ENCODE measurements around the gene MIPOL1. TPM values are rescaled to one million over a fixed set of nuclear protein-coding genes. Genes with fewer than 3 reads are reported as not detected.

MIPOL1 gene
- total RNA-seq, 3 donors from 2014 or later (not counting 1 experiment from before 2014, with no cell fraction given): not detected

DNA sequence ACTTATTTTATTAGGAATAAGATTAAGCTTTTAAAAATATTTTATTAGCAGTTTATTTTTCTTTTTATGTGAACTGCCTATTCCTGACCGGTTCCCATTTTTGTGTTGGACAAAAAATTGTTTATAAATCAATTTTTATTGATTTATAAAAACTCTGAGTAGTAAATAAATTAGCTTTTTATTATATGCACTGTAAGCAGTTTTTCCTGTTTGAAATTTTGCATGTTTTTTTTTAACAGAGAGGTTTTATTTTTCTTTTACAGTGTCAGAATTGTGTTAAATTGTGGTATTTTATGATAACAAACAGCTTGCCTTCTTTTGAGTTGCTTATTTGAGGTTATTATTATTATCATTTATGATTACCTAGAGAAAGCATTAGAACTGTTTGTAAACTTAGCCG, 329.3 kb downstream of the MIPOL1 start:
- H3K27ac Mint-ChIP-seq: no peak overlapping the region
- WGBS (ENCODE audit: insufficient coverage): no CpG with 5 or more reads among the region's 2 CpGs

DNA sequence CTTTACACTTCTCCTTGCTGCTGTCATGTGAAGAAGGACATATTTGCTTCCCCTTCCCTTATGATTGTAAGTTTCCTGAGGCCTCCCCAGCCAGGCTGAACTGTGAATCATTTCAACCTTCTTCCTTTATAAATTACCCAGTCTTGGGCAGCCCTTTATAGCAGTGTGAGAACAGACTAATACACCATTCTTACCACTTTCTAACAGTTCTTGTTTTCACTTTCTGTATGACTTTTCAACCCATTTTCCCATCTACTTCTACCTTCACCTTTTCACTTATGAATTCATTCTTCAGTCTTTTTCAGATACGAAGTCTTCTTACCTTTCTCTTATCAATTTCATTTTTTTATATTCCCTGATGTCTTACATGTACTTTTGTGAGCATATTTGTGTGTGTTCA, 342.3 kb downstream of the MIPOL1 start:
- H3K9me3 Mint-ChIP-seq: peaks cover 3% of the 10 kb centered on the region in 2 donors
- no peaks in the 10 kb centered on the region for H3K4me1 Mint-ChIP-seq
- intact Hi-C loops (cut with micrococcal nuclease): no loop called here

More for the DNA sequence above, 329.3 kb downstream of the MIPOL1 start:
- no peak for DNase-seq
- Histone ChIP-seq H3K27me3 (ENCODE audit: control insufficient read depth, insufficient read depth, low read length) (no peaks in the 10 kb centered on the region), H3K36me3 (ENCODE audit: control insufficient read depth, insufficient read depth, low read length) (no peaks in the 10 kb centered on the region), H3K4me3 (ENCODE audit: low read length) (no peak overlapping the region), H3K27ac (ENCODE audit: low read length) (no peak overlapping the region), H3K4me1 (ENCODE audit: control insufficient read depth, insufficient read depth, low read length) (no peaks in the 10 kb centered on the region), H3K9me3 (ENCODE audit: control insufficient read depth, insufficient read depth, low read length) (no peaks in the 10 kb centered on the region)
- Mint-ChIP-seq H3K36me3 (no peaks in the 10 kb centered on the region), H3K27me3 (ENCODE audit: low read depth in 2 of 2) (no peaks in the 10 kb centered on the region), H3K9me3 (peaks cover 6 to 9% of the 10 kb centered on the region in 2 donors), H3K4me3 (no peak overlapping the region), H3K4me1 (no peaks in the 10 kb centered on the region)
- no peak for ATAC-seq
- intact Hi-C loops (cut with micrococcal nuclease): no loop called here
- TF ChIP-seq, protein P1, sequence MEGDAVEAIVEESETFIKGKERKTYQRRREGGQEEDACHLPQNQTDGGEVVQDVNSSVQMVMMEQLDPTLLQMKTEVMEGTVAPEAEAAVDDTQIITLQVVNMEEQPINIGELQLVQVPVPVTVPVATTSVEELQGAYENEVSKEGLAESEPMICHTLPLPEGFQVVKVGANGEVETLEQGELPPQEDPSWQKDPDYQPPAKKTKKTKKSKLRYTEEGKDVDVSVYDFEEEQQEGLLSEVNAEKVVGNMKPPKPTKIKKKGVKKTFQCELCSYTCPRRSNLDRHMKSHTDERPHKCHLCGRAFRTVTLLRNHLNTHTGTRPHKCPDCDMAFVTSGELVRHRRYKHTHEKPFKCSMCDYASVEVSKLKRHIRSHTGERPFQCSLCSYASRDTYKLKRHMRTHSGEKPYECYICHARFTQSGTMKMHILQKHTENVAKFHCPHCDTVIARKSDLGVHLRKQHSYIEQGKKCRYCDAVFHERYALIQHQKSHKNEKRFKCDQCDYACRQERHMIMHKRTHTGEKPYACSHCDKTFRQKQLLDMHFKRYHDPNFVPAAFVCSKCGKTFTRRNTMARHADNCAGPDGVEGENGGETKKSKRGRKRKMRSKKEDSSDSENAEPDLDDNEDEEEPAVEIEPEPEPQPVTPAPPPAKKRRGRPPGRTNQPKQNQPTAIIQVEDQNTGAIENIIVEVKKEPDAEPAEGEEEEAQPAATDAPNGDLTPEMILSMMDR (IDR thresholded peaks at IDR 0.05): no peak

DNA sequence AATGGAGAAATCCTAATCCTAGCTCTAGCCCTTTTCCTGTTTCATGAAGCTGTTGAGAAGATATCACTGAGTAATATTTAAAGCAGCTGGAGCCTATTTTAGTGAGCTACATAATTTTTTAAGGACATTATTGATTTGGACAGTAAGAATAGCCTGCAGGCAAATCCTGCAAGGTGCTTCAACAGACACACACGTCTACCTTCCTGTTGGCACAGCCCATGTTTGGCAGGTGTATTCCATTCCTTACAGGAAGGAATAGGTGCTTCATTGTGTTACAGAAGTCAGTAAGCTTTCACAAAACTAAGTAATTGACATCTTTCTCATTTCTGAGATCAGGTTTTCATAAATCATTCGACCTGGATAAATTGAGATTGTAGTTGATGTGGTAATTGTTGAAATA, 346.7 kb downstream of the MIPOL1 start:
- H3K4me3 Mint-ChIP-seq: no peak overlapping the region
- no peaks in the 10 kb centered on the region for H3K36me3 Mint-ChIP-seq
- no peak for DNase-seq
- intact Hi-C loops (cut with micrococcal nuclease): no loop called here
- Histone ChIP-seq H3K9me3 (ENCODE audit: control insufficient read depth, insufficient read depth, low read length) (no peaks in the 10 kb centered on the region), H3K4me3 (ENCODE audit: low read length) (no peak overlapping the region), H3K4me1 (ENCODE audit: control insufficient read depth, insufficient read depth, low read length) (no peaks in the 10 kb centered on the region), H3K27ac (ENCODE audit: low read length) (no peak overlapping the region), H3K27me3 (ENCODE audit: control insufficient read depth, insufficient read depth, low read length) (no peaks in the 10 kb centered on the region), H3K36me3 (ENCODE audit: control insufficient read depth, insufficient read depth, low read length) (no peaks in the 10 kb centered on the region)
- TF ChIP-seq, protein P1 (IDR thresholded peaks at IDR 0.05): no peak
- no peaks in the 10 kb centered on the region for H3K27me3 Mint-ChIP-seq (ENCODE audit: low read depth in 2 of 2)
- no CpG with 5 or more reads among the region's 2 CpGs for WGBS (ENCODE audit: insufficient coverage)
- no peak overlapping the region for H3K27ac Mint-ChIP-seq
- no peak for ATAC-seq
- H3K9me3 Mint-ChIP-seq: peaks cover 2 to 3% of the 10 kb centered on the region in 2 donors
- no peaks in the 10 kb centered on the region for H3K4me1 Mint-ChIP-seq

More for the DNA sequence above, 342.3 kb downstream of the MIPOL1 start:
- H3K27me3 ChIP-seq (ENCODE audit: control insufficient read depth, insufficient read depth, low read length): no peaks in the 10 kb centered on the region
- no peak overlapping the region for H3K4me3 Mint-ChIP-seq
- DNase-seq (no peak), ATAC-seq (no peak)
- TF ChIP-seq, protein P1 (IDR thresholded peaks at IDR 0.05): no peak
- H3K36me3 ChIP-seq (ENCODE audit: control insufficient read depth, insufficient read depth, low read length): no peaks in the 10 kb centered on the region
- no peak overlapping the region for H3K27ac ChIP-seq (ENCODE audit: low read length)
- no peaks in the 10 kb centered on the region for H3K9me3 ChIP-seq (ENCODE audit: control insufficient read depth, insufficient read depth, low read length)
- WGBS (ENCODE audit: insufficient coverage): no CpG with 5 or more reads among the region's 1 CpG
- no peaks in the 10 kb centered on the region for H3K36me3 Mint-ChIP-seq
- no peaks in the 10 kb centered on the region for H3K27me3 Mint-ChIP-seq (ENCODE audit: low read depth in 2 of 2)
- H3K4me1 ChIP-seq (ENCODE audit: control insufficient read depth, insufficient read depth, low read length): no peaks in the 10 kb centered on the region
- H3K4me3 ChIP-seq (ENCODE audit: low read length): no peak overlapping the region
- H3K27ac Mint-ChIP-seq: no peak overlapping the region

DNA sequence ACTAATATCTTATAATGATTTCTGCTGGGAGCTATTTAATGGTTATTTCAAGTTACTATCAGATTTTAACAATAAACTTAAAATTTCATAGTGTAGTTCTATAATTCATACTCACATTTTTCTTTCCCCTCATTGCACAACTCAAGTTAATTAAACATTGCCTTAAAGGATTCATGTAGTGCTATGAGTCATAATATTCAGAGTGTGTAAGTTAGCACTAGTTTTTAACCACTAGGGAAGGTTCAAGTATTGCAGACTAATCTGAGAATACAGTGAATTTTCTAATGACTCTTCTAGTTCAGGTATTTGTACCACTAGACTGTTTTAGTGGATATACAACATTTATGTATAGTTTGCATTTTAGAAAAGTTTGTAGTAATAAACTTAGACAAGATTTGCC, 347.4 kb downstream of the MIPOL1 start:
- no peaks in the 10 kb centered on the region for H3K36me3 ChIP-seq (ENCODE audit: control insufficient read depth, insufficient read depth, low read length)
- H3K4me3 ChIP-seq (ENCODE audit: low read length): no peak overlapping the region
- Mint-ChIP-seq H3K36me3 (no peaks in the 10 kb centered on the region), H3K27me3 (ENCODE audit: low read depth in 2 of 2) (no peaks in the 10 kb centered on the region), H3K4me3 (no peak overlapping the region), H3K4me1 (no peaks in the 10 kb centered on the region), H3K9me3 (peaks cover 2 to 3% of the 10 kb centered on the region in 2 donors), H3K27ac (no peak overlapping the region)
- H3K27me3 ChIP-seq (ENCODE audit: control insufficient read depth, insufficient read depth, low read length): no peaks in the 10 kb centered on the region
- H3K9me3 ChIP-seq (ENCODE audit: control insufficient read depth, insufficient read depth, low read length): no peaks in the 10 kb centered on the region
- TF ChIP-seq, protein P1 (IDR thresholded peaks at IDR 0.05): no peak
- ATAC-seq (no peak), DNase-seq (no peak)
- H3K27ac ChIP-seq (ENCODE audit: low read length): no peak overlapping the region
- intact Hi-C loops (cut with micrococcal nuclease): no loop called here
- H3K4me1 ChIP-seq (ENCODE audit: control insufficient read depth, insufficient read depth, low read length): no peaks in the 10 kb centered on the region
